Measurements from ENCODE around the gene HINT2.

HINT2 gene

DNA sequence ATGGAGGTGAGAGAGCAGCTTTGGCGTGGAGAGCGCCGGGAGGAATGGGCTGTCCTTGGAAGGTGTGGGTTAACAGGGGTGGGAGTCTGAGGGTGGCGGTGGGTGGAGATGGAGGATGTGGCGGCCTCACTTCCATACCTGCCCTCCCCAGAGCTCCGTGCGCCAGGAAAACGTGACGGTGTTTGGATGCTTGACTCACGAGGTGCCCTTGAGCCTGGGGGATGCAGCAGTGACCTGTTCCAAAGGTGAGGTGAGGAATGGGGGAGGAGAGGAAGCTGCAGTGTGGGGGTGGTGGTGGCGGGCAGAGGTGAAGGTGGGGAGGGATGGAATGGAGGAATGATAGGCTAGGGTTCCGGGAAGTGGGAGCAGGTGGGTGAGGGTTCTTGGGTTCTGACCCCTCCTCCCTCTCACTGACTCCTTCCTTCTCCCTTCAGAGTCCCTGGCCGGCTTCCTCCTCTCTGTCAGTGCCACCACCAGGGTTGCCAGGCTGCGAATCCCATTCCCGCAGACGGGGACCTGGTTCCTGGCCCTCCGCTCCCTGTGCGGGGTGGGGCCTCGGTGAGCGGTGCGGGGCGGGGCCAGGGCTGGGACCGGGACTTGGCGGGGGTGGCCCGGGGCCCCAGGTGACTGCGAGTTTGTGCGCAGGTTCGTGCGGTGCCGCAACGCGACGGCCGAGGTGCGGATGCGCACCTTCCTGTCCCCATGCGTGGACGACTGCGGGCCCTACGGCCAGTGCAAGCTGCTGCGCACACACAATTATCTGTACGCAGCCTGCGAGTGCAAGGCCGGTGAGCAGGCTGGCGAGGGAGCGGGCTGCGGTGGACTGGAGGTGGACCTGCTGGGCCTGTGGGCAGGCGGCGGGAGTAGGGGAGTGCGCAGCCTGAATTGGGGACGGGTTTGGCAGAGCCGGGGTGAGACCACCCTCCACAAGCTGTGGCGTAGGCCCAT is 31.3 kb upstream of the HINT2 start:
- no peak overlapping the region for H3K4me2 ChIP-seq (ENCODE audit: low read length)
- no peaks in the 10 kb centered on the region for H3K36me3 ChIP-seq (ENCODE audit: control insufficient read depth, insufficient read depth, low read length)
- H3K27me3 ChIP-seq (ENCODE audit: control insufficient read depth, insufficient read depth, low read length), result no peaks in the 10 kb centered on the region
- TF ChIP-seq, protein P1, sequence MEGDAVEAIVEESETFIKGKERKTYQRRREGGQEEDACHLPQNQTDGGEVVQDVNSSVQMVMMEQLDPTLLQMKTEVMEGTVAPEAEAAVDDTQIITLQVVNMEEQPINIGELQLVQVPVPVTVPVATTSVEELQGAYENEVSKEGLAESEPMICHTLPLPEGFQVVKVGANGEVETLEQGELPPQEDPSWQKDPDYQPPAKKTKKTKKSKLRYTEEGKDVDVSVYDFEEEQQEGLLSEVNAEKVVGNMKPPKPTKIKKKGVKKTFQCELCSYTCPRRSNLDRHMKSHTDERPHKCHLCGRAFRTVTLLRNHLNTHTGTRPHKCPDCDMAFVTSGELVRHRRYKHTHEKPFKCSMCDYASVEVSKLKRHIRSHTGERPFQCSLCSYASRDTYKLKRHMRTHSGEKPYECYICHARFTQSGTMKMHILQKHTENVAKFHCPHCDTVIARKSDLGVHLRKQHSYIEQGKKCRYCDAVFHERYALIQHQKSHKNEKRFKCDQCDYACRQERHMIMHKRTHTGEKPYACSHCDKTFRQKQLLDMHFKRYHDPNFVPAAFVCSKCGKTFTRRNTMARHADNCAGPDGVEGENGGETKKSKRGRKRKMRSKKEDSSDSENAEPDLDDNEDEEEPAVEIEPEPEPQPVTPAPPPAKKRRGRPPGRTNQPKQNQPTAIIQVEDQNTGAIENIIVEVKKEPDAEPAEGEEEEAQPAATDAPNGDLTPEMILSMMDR (IDR thresholded peaks at IDR 0.05), result no peak
- H3K4me3 ChIP-seq (ENCODE audit: low read depth, low read length), result no peak overlapping the region
- no peak overlapping the region for H3K9ac ChIP-seq
- no peak overlapping the region for H3K27ac ChIP-seq
- H3K9me3 ChIP-seq (ENCODE audit: control insufficient read depth, low read length), result no peaks in the 10 kb centered on the region
- H3K4me1 ChIP-seq, result no peaks in the 10 kb centered on the region
- no peaks in the 10 kb centered on the region for H3K79me2 ChIP-seq
- no peak overlapping the region for H2AFZ ChIP-seq

DNA sequence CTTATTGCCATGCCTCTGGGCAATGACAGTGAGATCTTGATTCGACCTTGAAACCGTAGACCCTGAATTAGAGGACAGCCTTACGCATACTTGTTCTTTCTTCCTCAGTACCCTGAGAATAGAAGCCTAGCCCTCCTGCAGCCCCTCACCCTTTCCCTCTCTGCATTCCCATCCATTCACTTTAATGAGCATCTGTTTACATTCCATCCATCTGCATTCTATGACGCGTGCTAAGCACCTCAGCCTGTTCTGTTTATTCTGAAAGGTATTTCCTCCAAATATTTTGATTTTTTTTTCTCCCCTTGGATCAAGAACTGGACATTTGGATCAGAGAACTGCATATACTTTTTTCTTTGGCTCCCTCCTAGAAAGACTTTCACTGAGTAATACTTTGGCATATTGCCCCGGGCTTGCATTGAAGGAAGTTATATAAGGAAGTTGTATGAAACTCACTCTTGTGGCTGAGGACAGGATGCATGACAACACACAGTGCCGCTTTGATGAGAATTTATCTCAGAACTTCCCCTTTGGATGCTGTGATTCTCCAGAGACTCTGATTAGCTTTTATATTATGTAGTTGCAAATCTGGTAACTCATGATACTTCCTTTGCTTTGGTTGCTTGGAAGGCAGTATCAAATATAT is 29.9 kb upstream of the HINT2 start:
- no peak overlapping the region for H2AFZ ChIP-seq
- no peak overlapping the region for H3K4me3 ChIP-seq (ENCODE audit: low read depth, low read length)
- no peak overlapping the region for H3K4me2 ChIP-seq (ENCODE audit: low read length)
- no peaks in the 10 kb centered on the region for H3K4me1 ChIP-seq
- no peaks in the 10 kb centered on the region for H3K27me3 ChIP-seq (ENCODE audit: control insufficient read depth, insufficient read depth, low read length)
- H3K9me3 ChIP-seq (ENCODE audit: control insufficient read depth, low read length), result no peaks in the 10 kb centered on the region
- H3K27ac ChIP-seq, result no peak overlapping the region
- H3K79me2 ChIP-seq, result no peaks in the 10 kb centered on the region
- no peaks in the 10 kb centered on the region for H3K36me3 ChIP-seq (ENCODE audit: control insufficient read depth, insufficient read depth, low read length)
- H3K9ac ChIP-seq, result no peak overlapping the region
- TF ChIP-seq, protein P1 (IDR thresholded peaks at IDR 0.05), result no peak

DNA sequence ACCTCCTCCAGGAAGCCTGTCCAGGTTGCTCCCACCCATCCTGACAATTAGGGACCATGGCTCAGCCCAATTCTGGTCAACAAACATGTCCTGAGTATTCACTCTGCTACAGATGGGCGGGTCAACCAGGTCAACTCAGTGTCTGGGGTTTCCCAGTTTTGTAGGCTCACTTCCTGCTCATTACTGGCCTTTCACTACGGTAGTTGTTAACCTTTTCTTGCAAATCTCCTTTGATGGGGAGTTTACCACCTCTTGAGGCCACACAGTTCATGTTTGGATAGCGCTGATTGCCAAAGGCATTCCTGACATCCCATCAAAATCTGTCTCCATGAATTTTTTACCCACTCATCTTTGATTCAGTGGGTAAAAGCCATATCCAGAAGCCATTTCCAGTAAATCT is 28.0 kb upstream of the HINT2 start:
- no peaks in the 10 kb centered on the region for H3K4me1 ChIP-seq
- H2AFZ ChIP-seq, result no peak overlapping the region

DNA sequence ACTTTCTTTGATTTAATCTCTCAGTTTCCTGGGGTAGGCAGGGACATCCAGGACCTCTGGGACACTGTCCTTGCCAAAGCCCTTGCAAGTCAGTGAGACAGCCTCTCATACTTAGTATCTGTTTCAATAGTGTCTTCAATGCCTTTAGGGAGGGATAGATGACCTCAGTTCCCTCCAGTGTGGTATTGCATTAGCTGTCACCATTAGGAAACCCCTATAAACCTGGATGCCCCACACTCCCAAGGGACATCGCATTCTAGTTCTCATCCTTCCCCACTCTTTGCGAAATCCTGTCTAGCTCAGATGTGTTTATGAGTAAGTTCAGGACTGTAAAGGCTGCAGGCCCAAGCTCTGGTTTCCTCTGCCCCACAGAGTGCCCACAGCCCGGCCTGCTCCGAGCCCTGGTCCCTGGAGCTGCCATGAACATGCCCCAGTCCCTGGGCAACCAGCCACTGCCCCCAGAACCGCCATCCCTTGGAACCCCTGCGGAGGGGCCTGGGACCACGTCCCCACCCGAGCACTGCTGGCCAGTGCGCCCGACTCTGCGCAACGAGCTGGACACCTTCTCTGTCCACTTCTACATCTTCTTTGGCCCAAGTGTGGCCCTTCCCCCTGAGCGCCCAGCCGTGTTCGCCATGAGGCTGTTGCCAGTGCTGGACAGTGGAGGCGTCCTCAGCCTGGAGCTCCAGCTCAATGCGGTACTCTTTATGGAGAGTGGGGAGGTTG is 27.3 kb upstream of the HINT2 start:
- no peak overlapping the region for H3K9ac ChIP-seq
- no peaks in the 10 kb centered on the region for H3K27me3 ChIP-seq (ENCODE audit: control insufficient read depth, insufficient read depth, low read length)
- no peak overlapping the region for H2AFZ ChIP-seq
- no peaks in the 10 kb centered on the region for H3K36me3 ChIP-seq (ENCODE audit: control insufficient read depth, insufficient read depth, low read length)
- TF ChIP-seq, protein P1 (IDR thresholded peaks at IDR 0.05), result no peak
- no peak overlapping the region for H3K27ac ChIP-seq
- no peaks in the 10 kb centered on the region for H3K9me3 ChIP-seq (ENCODE audit: control insufficient read depth, low read length)
- H3K79me2 ChIP-seq, result no peaks in the 10 kb centered on the region
- no peaks in the 10 kb centered on the region for H3K4me1 ChIP-seq
- H3K4me3 ChIP-seq (ENCODE audit: low read depth, low read length), result no peak overlapping the region
- no peak overlapping the region for H3K4me2 ChIP-seq (ENCODE audit: low read length)

More for the DNA sequence above, 28.0 kb upstream of the HINT2 start:
- no peaks in the 10 kb centered on the region for H3K27me3 ChIP-seq (ENCODE audit: control insufficient read depth, insufficient read depth, low read length)
- no peak overlapping the region for H3K27ac ChIP-seq
- no peaks in the 10 kb centered on the region for H3K36me3 ChIP-seq (ENCODE audit: control insufficient read depth, insufficient read depth, low read length)
- H3K4me3 ChIP-seq (ENCODE audit: low read depth, low read length), result no peak overlapping the region
- TF ChIP-seq, protein P1 (IDR thresholded peaks at IDR 0.05), result no peak
- no peaks in the 10 kb centered on the region for H3K9me3 ChIP-seq (ENCODE audit: control insufficient read depth, low read length)
- no peak overlapping the region for H3K4me2 ChIP-seq (ENCODE audit: low read length)
- no peak overlapping the region for H3K9ac ChIP-seq
- no peaks in the 10 kb centered on the region for H3K79me2 ChIP-seq
